Spleen (tissue), 11 donors: ENCODE results near the gene SCGB1C1. TPM values are rescaled to one million over a fixed set of nuclear protein-coding genes. Genes with fewer than 3 reads are reported as not detected.

Experiments used
- DNase-seq: peaks from one replicate; pipeline ENCODE4 v3.0.0-alpha.2; 2020
- H3K27ac ChIP-seq, 8 donors: fragments of 200-600 bp; sonication (generic) in 7 of 8; 1 replicate in 4 of 8; 2 replicates in 4 of 8; pipeline versions ENCODE4 v1.5.0 to v1.8.0; 2016 to 2021; ENCODE audit warnings: inconsistent platforms in 4 of 8, mild to moderate bottlenecking in 4 of 8, moderate library complexity in 1 of 8
- H3K27me3 ChIP-seq, 7 donors: fragments of 200-600 bp; sonication (generic) in 6 of 7; replicated peaks in 1 of 7; 1 replicate in 4 of 7; 2 replicates in 3 of 7; pipeline versions ENCODE4 v1.5.0 to v1.8.0; 2016 to 2021; ENCODE audit warnings: inconsistent platforms in 3 of 7, mild to moderate bottlenecking in 1 of 7
- H3K36me3 ChIP-seq, 6 donors: fragments of 200-600 bp; sonication (generic) in 5 of 6; 1 replicate in 4 of 6; 2 replicates in 2 of 6; pipeline versions ENCODE4 v1.5.0 to v1.8.0; 2016 to 2021; ENCODE audit warnings: inconsistent platforms in 2 of 6
- H3K4me1 ChIP-seq, 6 donors: fragments of 200-600 bp; sonication (generic) in 5 of 6; 1 replicate in 3 of 6; 2 replicates in 3 of 6; pipeline versions ENCODE4 v1.5.0 to v1.8.0; 2016 to 2021; ENCODE audit warnings: inconsistent platforms in 3 of 6
- H3K4me3 ChIP-seq, 8 donors: fragments of 200-600 bp; sonication (generic) in 7 of 8; 1 replicate in 4 of 8; 2 replicates in 4 of 8; pipeline versions ENCODE4 v1.5.0 to v1.8.0; 2016 to 2021; ENCODE audit warnings: inconsistent platforms in 4 of 8, mild to moderate bottlenecking in 4 of 8, moderate library complexity in 2 of 8
- H3K9me3 ChIP-seq, 8 donors: fragments of 200-600 bp; sonication (generic) in 7 of 8; 1 replicate in 4 of 8; 2 replicates in 4 of 8; pipeline versions ENCODE4 v1.5.0 to v1.8.0; 2016 to 2021; ENCODE audit warnings: inconsistent platforms in 4 of 8
- CTCF ChIP-seq, 11 experiments: fragments of 200-600 bp in 7 of 11; fragments of 450-650 bp in 4 of 11; sonication (generic) in 4 of 11; IDR thresholded peaks in 8 of 11; conservative IDR thresholded peaks in 3 of 11; 1 replicate in 7 of 11; 2 replicates in 4 of 11; pipeline versions ENCODE4 v1.4.0 to v1.8.0; 2016 to 2021; ENCODE audit warnings: antibody characterized with exemption in 11 of 11, inconsistent platforms in 4 of 11, mild to moderate bottlenecking in 1 of 11
- POLR2A ChIP-seq, 3 donors: fragments of 450-650 bp; IDR thresholded peaks; one replicate each; pipeline ENCODE4 v1.5.1; 2017; ENCODE audit warnings: antibody characterized with exemption in 3 of 3, mild to moderate bottlenecking in 1 of 3
- POLR2AphosphoS5 ChIP-seq, 3 donors: sonication (generic); formaldehyde crosslinking; IDR thresholded peaks; one replicate each; pipeline ENCODE4 v1.5.1; 2017; ENCODE audit warnings: antibody characterized with exemption in 3 of 3
- WGBS, 5 donors: extraction: QIAGEN DNeasy Blood & Tissue Kit in 3 of 5; methylation state at CpG; one replicate each; pipeline versions ENCODE4 v1.1.5 to v1.1.7; 2013 to 2018; 5-methylcytosine and 5-hydroxymethylcytosine counted together
- intact Hi-C: fragments of 100-400 bp; cut with DNase I; formaldehyde crosslinking; loops from one replicate; pipeline ENCODE4 v1.15.0; 2023; ENCODE audit warnings: low total_unique reads
- polyA plus RNA-seq, 3 donors: library from polyadenylated mRNA; stranded (reverse); fragments of 200-250 nt; gene quantifications; one replicate each; pipeline ENCODE4 v1.2.1, GENCODE V29; 2013
- total RNA-seq, 7 donors: library from RNA; depleted of rRNA in 3 of 7; stranded (reverse); fragments of >200 nt in 3 of 7; fragmentation: NEBNext Ultra II Directional in 4 of 7; extraction: Animal tissue kit (Norgen Biotek cat#: 25700) in 4 of 7; gene quantifications; one replicate each; pipeline versions ENCODE4 v1.1.0 to v1.2.1, GENCODE V29; 2016 to 2021
- donor health status: healthy with polysubstance abuse.
- donor health status: DM: no; HTN: no; CAD: no; lungs with moderate emphysema.
- donor health status: DM: no; HTN: no; CAD: no.
- donor health status: Bipolar disorder and iron deficiency.
- donor health status: healthy.
- donor health status: DM: no; HTN: no; CAD: no.
- donor health status: DM: yes; HTN: yes; CAD: no.

SCGB1C1 gene
- total and polyA plus RNA-seq, 10 donors, result not detected

DNA sequence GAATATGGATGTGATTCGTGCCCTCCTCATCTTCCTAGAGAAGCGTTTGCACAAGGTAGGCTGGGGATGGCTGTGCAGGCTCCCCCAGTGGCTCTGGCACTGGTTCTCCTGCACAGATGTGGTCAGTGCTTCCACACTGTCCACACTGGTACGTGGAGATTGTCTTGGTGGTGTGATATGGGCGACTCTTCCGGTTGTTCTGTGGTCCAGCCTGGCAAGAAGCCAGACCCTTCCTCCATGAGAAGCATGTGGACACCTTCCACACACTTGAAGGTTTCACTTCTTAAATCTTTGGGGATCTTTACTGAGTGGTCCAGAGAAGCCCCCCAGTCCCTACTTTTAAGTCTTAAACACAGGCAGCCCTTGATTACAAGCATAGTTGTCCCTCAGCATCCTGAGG lies 18.4 kb downstream of the SCGB1C1 start:
- H3K27ac ChIP-seq, result peak overlapping the region in 1 of 8 donors; percentile 14
- no peak for DNase-seq
- intact Hi-C loops, result no loop called here
- peaks cover 17 to 37% (median 29%) of the 10 kb centered on the region in 6 donors for H3K4me1 ChIP-seq
- no peak for TF ChIP-seq POLR2A (IDR thresholded peaks at IDR 0.05)
- TF ChIP-seq CTCF (IDR thresholded peaks at IDR 0.05 in 8 of 11, conservative IDR thresholded peaks at IDR 0.05 in 3 of 11), result no peak
- H3K27me3 ChIP-seq, result no peaks in the 10 kb centered on the region
- 73 to 87% (median 79%) methylated on average over 5 of the region's 5 CpGs for WGBS, 5 donors
- H3K9me3 ChIP-seq, result no peaks in the 10 kb centered on the region
- H3K4me3 ChIP-seq, result no peak overlapping the region
- H3K36me3 ChIP-seq, result peaks cover 0 to 71% (median 66%) of the 10 kb centered on the region in 6 donors

GRCh38 chr11:211741-212140 lies 18.9 kb downstream of the SCGB1C1 start:
- no peaks in the 10 kb centered on the region for H3K9me3 ChIP-seq
- H3K27me3 ChIP-seq, result no peaks in the 10 kb centered on the region
- intact Hi-C loops, result no loop called here
- DNase-seq, result no peak
- 90 to 95% (median 91%) methylated on average over 9 of the region's 9 CpGs for WGBS, 5 donors
- peaks cover 16 to 33% (median 25%) of the 10 kb centered on the region in 6 donors for H3K4me1 ChIP-seq
- TF ChIP-seq CTCF (IDR thresholded peaks at IDR 0.05 in 8 of 11, conservative IDR thresholded peaks at IDR 0.05 in 3 of 11) (no peak), POLR2AphosphoS5 (IDR thresholded peaks at IDR 0.05) (peak in 1 of 3 donors; percentile 8)
- H3K36me3 ChIP-seq, result peaks cover 0 to 75% (median 68%) of the 10 kb centered on the region in 6 donors
- no peak overlapping the region for H3K4me3 ChIP-seq
- no peak overlapping the region for H3K27ac ChIP-seq

GRCh38 chr11:212150-213100 lies 19.5 kb downstream of the SCGB1C1 start:
- Histone ChIP-seq H3K36me3 (peaks cover 0 to 75% (median 68%) of the 10 kb centered on the region in 6 donors), H3K4me1 (peaks cover 16 to 31% (median 24%) of the 10 kb centered on the region in 6 donors), H3K9me3 (no peaks in the 10 kb centered on the region), H3K27ac (no peak overlapping the region), H3K4me3 (no peak overlapping the region), H3K27me3 (no peaks in the 10 kb centered on the region)
- DNase-seq, result no peak
- intact Hi-C loops, result no loop called here
- TF ChIP-seq CTCF (IDR thresholded peaks at IDR 0.05 in 8 of 11, conservative IDR thresholded peaks at IDR 0.05 in 3 of 11) (no peak), POLR2AphosphoS5 (IDR thresholded peaks at IDR 0.05) (peak in 2 of 3 donors; percentile 5 to 44), POLR2A (IDR thresholded peaks at IDR 0.05) (no peak)
- WGBS, 5 donors, result 91 to 97% (median 94%) methylated on average over 15 to 17 of the region's 17 CpGs

DNA sequence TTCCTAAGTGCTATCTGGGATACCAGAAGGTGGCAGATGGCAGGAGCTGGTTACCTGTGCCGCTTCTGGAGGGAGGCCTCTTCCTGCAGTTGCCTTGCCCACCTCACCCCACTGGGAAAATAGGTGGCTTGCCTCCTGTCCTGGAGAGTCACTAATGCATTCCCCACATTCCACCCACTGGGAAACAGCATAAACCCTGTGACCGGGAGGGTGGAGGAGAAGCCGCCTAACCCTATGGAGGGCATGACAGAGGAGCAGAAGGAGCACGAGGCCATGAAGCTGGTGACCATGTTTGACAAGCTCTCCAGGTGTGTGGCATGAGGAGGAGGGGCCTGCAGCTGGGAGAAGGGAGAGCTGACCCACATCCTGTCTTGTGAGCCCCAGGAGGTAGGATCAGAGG lies 20.2 kb downstream of the SCGB1C1 start:
- Histone ChIP-seq H3K27ac (no peak overlapping the region), H3K27me3 (no peaks in the 10 kb centered on the region), H3K9me3 (no peaks in the 10 kb centered on the region), H3K4me3 (no peak overlapping the region), H3K36me3 (peaks cover 0 to 75% (median 68%) of the 10 kb centered on the region in 6 donors), H3K4me1 (peaks cover 16 to 31% (median 24%) of the 10 kb centered on the region in 6 donors)
- DNase-seq, result no peak
- intact Hi-C loops, result no loop called here
- WGBS, 5 donors, result 90 to 96% (median 95%) methylated on average over 4 of the region's 4 CpGs
- TF ChIP-seq POLR2AphosphoS5 (IDR thresholded peaks at IDR 0.05), result no peak
- no peak for TF ChIP-seq POLR2A (IDR thresholded peaks at IDR 0.05)
- TF ChIP-seq CTCF (IDR thresholded peaks at IDR 0.05 in 8 of 11, conservative IDR thresholded peaks at IDR 0.05 in 3 of 11), result no peak
